ENCODE results near the gene CECR2. TPM values are rescaled to one million over a fixed set of nuclear protein-coding genes. Genes with fewer than 3 reads are reported as not detected.
"Not testable (repeated sequence)": the region's sequence is repeated elsewhere in the genome, so short reads cannot be mapped to it uniquely, and the experiment has no call there.

Gene CECR2
- total RNA-seq, 1 experiment from 2014 or later, result not detected

- peaks cover 38% of the 10 kb centered on the region for H3K27me3 ChIP-seq (replicated peaks)
- no peak overlapping the region for H3K27ac ChIP-seq
- DNase-seq (ENCODE audit: low read depth in 1 of 2, low spot score in 2 of 2), result no peak
- no peak overlapping the region for H3K4me3 ChIP-seq
- no peaks in the 10 kb centered on the region for H3K36me3 ChIP-seq
- no peaks in the 10 kb centered on the region for H3K9me3 ChIP-seq (replicated peaks)
- H3K4me1 ChIP-seq (replicated peaks), result no peaks in the 10 kb centered on the region
These were observed 127.6 kb downstream of the CECR2 start for GRCh38 chr22:17496841-17497240.

GRCh38 chr22:17501679-17502285, 132.5 kb downstream of the CECR2 start:
- H3K4me3 ChIP-seq, result no peak overlapping the region

GRCh38 chr22:17508110-17508509, 138.8 kb downstream of the CECR2 start:
- peaks cover 23% of the 10 kb centered on the region for H3K27me3 ChIP-seq (replicated peaks)
- no peak overlapping the region for H3K4me3 ChIP-seq
- DNase-seq (ENCODE audit: low read depth in 1 of 2, low spot score in 2 of 2), result no peak
- no peaks in the 10 kb centered on the region; the same call in 1 of the 2 replicates for H3K9me3 ChIP-seq (replicated peaks)
- no peak overlapping the region for H3K27ac ChIP-seq
- no peaks in the 10 kb centered on the region for H3K4me1 ChIP-seq (replicated peaks)
- no peaks in the 10 kb centered on the region for H3K36me3 ChIP-seq

More at GRCh38 chr22:17501679-17502285, 132.5 kb downstream of the CECR2 start:
- peaks cover 33% of the 10 kb centered on the region for H3K27me3 ChIP-seq (replicated peaks)
- no peaks in the 10 kb centered on the region for H3K4me1 ChIP-seq (replicated peaks)
- no peaks in the 10 kb centered on the region for H3K9me3 ChIP-seq (replicated peaks)
- H3K27ac ChIP-seq, result no peak overlapping the region
- H3K36me3 ChIP-seq, result no peaks in the 10 kb centered on the region
- DNase-seq (ENCODE audit: low read depth in 1 of 2, low spot score in 2 of 2), result peak in 1 of 2 experiments; percentile 39

GRCh38 chr22:17512960-17513359, 143.7 kb downstream of the CECR2 start:
- peaks cover 29% of the 10 kb centered on the region for H3K27me3 ChIP-seq (replicated peaks)
- no peak for DNase-seq (ENCODE audit: low read depth in 1 of 2, low spot score in 2 of 2)
- no peaks in the 10 kb centered on the region; the same call in 1 of the 2 replicates for H3K9me3 ChIP-seq (replicated peaks)
- no peaks in the 10 kb centered on the region for H3K4me1 ChIP-seq (replicated peaks)
- H3K4me3 ChIP-seq, result no peak overlapping the region
- no peaks in the 10 kb centered on the region for H3K36me3 ChIP-seq
- H3K27ac ChIP-seq, result no peak overlapping the region

GRCh38 chr22:17513612-17514011, 144.4 kb downstream of the CECR2 start:
- H3K4me3 ChIP-seq, result no peak overlapping the region
- H3K9me3 ChIP-seq (replicated peaks), result no peaks in the 10 kb centered on the region; the same call in 1 of the 2 replicates
- no peak overlapping the region for H3K27ac ChIP-seq
- no peak for DNase-seq (ENCODE audit: low read depth in 1 of 2, low spot score in 2 of 2)
- peaks cover 26% of the 10 kb centered on the region for H3K27me3 ChIP-seq (replicated peaks)
- no peaks in the 10 kb centered on the region for H3K4me1 ChIP-seq (replicated peaks)
- no peaks in the 10 kb centered on the region for H3K36me3 ChIP-seq

GRCh38 chr22:17514084-17514483, 144.8 kb downstream of the CECR2 start:
- DNase-seq (ENCODE audit: low read depth in 1 of 2, low spot score in 2 of 2), result no peak
- H3K4me3 ChIP-seq, result no peak overlapping the region

GRCh38 chr22:17518406-17518805, 149.1 kb downstream of the CECR2 start:
- H3K9me3 ChIP-seq (replicated peaks), result no peaks in the 10 kb centered on the region
- H3K27ac ChIP-seq, result no peak overlapping the region
- H3K4me1 ChIP-seq (replicated peaks), result no peaks in the 10 kb centered on the region
- no peaks in the 10 kb centered on the region for H3K36me3 ChIP-seq
- peaks cover 6% of the 10 kb centered on the region for H3K27me3 ChIP-seq (replicated peaks)
- no peak overlapping the region for H3K4me3 ChIP-seq
- no peak for DNase-seq (ENCODE audit: low read depth in 1 of 2, low spot score in 2 of 2)

More at GRCh38 chr22:17514084-17514483, 144.8 kb downstream of the CECR2 start:
- Histone ChIP-seq H3K36me3 (no peaks in the 10 kb centered on the region), H3K27me3 (replicated peaks) (peaks cover 22% of the 10 kb centered on the region), H3K4me1 (replicated peaks) (no peaks in the 10 kb centered on the region), H3K9me3 (replicated peaks) (no peaks in the 10 kb centered on the region; the same call in 1 of the 2 replicates), H3K27ac (no peak overlapping the region)

- DNase-seq (ENCODE audit: low read depth in 1 of 2, low spot score in 2 of 2); H3K9me3 ChIP-seq (replicated peaks): not testable (repeated sequence)
These were observed 152.7 kb downstream of the CECR2 start for GRCh38 chr22:17521971-17522370.

GRCh38 chr22:17523925-17524324, 154.7 kb downstream of the CECR2 start:
- Histone ChIP-seq H3K4me1 (replicated peaks) (no peaks in the 10 kb centered on the region), H3K9me3 (replicated peaks) (no peaks in the 10 kb centered on the region), H3K27ac (no peak overlapping the region), H3K36me3 (no peaks in the 10 kb centered on the region), H3K4me3 (no peak overlapping the region), H3K27me3 (replicated peaks) (no peaks in the 10 kb centered on the region; the same call in none of the 2 replicates)
- no peak for DNase-seq (ENCODE audit: low read depth in 1 of 2, low spot score in 2 of 2)

More at GRCh38 chr22:17521971-17522370, 152.7 kb downstream of the CECR2 start:
- H3K27ac ChIP-seq; H3K4me3 ChIP-seq; H3K36me3 ChIP-seq; H3K27me3 ChIP-seq (replicated peaks); H3K4me1 ChIP-seq (replicated peaks): not testable (repeated sequence)

GRCh38 chr22:17536269-17536668, 167.0 kb downstream of the CECR2 start:
- Histone ChIP-seq H3K4me1 (replicated peaks) (no peaks in the 10 kb centered on the region), H3K36me3 (no peaks in the 10 kb centered on the region), H3K9me3 (replicated peaks) (no peaks in the 10 kb centered on the region), H3K4me3 (no peak overlapping the region), H3K27ac (no peak overlapping the region), H3K27me3 (replicated peaks) (no peaks in the 10 kb centered on the region)
- no peak for DNase-seq (ENCODE audit: low read depth in 1 of 2, low spot score in 2 of 2)

GRCh38 chr22:17537155-17537554, 167.9 kb downstream of the CECR2 start:
- Histone ChIP-seq H3K36me3 (no peaks in the 10 kb centered on the region), H3K4me3 (no peak overlapping the region), H3K27me3 (replicated peaks) (no peaks in the 10 kb centered on the region), H3K4me1 (replicated peaks) (no peaks in the 10 kb centered on the region), H3K27ac (no peak overlapping the region), H3K9me3 (replicated peaks) (no peaks in the 10 kb centered on the region)
- no peak for DNase-seq (ENCODE audit: low read depth in 1 of 2, low spot score in 2 of 2)

- Histone ChIP-seq H3K9me3 (replicated peaks) (no peaks in the 10 kb centered on the region), H3K27me3 (replicated peaks) (no peaks in the 10 kb centered on the region), H3K27ac (no peak overlapping the region), H3K4me1 (replicated peaks) (no peaks in the 10 kb centered on the region), H3K36me3 (no peaks in the 10 kb centered on the region), H3K4me3 (no peak overlapping the region)
- DNase-seq (ENCODE audit: low read depth in 1 of 2, low spot score in 2 of 2), result no peak
These were observed 171.2 kb downstream of the CECR2 start for GRCh38 chr22:17540481-17540880.

GRCh38 chr22:17541476-17541875, 172.2 kb downstream of the CECR2 start:
- H3K36me3 ChIP-seq, result no peaks in the 10 kb centered on the region
- H3K27ac ChIP-seq, result no peak overlapping the region
- H3K27me3 ChIP-seq (replicated peaks), result no peaks in the 10 kb centered on the region

GRCh38 chr22:17542452-17542851, 173.2 kb downstream of the CECR2 start:
- Histone ChIP-seq H3K27me3 (replicated peaks) (no peaks in the 10 kb centered on the region), H3K9me3 (replicated peaks) (no peaks in the 10 kb centered on the region)

More at GRCh38 chr22:17541476-17541875, 172.2 kb downstream of the CECR2 start:
- DNase-seq (ENCODE audit: low read depth in 1 of 2, low spot score in 2 of 2), result no peak
- Histone ChIP-seq H3K4me3 (no peak overlapping the region), H3K9me3 (replicated peaks) (no peaks in the 10 kb centered on the region), H3K4me1 (replicated peaks) (no peaks in the 10 kb centered on the region)

More at GRCh38 chr22:17542452-17542851, 173.2 kb downstream of the CECR2 start:
- no peaks in the 10 kb centered on the region for H3K4me1 ChIP-seq (replicated peaks)
- H3K27ac ChIP-seq, result no peak overlapping the region
- no peak for DNase-seq (ENCODE audit: low read depth in 1 of 2, low spot score in 2 of 2)
- no peaks in the 10 kb centered on the region for H3K36me3 ChIP-seq
- H3K4me3 ChIP-seq, result no peak overlapping the region
